HepG2 (cell line): Measurements from ENCODE around the gene GATAD2B. TPM values are rescaled to one million over a fixed set of nuclear protein-coding genes. Genes with fewer than 3 reads are reported as not detected.

ENCODE experiments used
- ATF1 ChIP-seq: IDR thresholded peaks from 2 replicates; pipeline ENCODE4 v1.6.1; 2016; ENCODE audit warnings: mild to moderate bottlenecking, control low read depth
- CBX2 ChIP-seq, 2 experiments: fragments of 200-600 bp in 1 of 2; sonication (generic); formaldehyde crosslinking in 1 of 2; IDR thresholded peaks; 2 replicates each; pipeline versions ENCODE4 v1.7.0 to v1.8.1; 2018 to 2022; ENCODE audit warnings: low read depth in 2 of 2, low read length in 1 of 2, mild to moderate bottlenecking in 1 of 2, missing genetic modification reagents in 1 of 2
- FOXA3 ChIP-seq: IDR thresholded peaks from 2 replicates; pipeline ENCODE4 v1.6.1; 2016; ENCODE audit warnings: missing genetic modification reagents, missing compliant biosample characterization
- GRHL1 ChIP-seq: sonication (generic); formaldehyde crosslinking; conservative IDR thresholded peaks from 2 replicates; pipeline ENCODE4 v1.8.0; 2022; ENCODE audit warnings: missing genetic modification reagents
- IKZF4 ChIP-seq: sonication (generic); formaldehyde crosslinking; IDR thresholded peaks from 2 replicates; pipeline ENCODE4 v1.5.1; 2020; ENCODE audit warnings: borderline replicate concordance, mild to moderate bottlenecking, low read depth, missing genetic modification reagents; ENCODE audit errors: not compliant biosample characterization
- IRF2 ChIP-seq: IDR thresholded peaks from 2 replicates; pipeline ENCODE4 v1.6.1; 2018; ENCODE audit warnings: missing genetic modification reagents, missing compliant biosample characterization
- MIER2 ChIP-seq: IDR thresholded peaks from 2 replicates; pipeline ENCODE4 v1.6.1; 2016; ENCODE audit warnings: missing biosample characterization, missing genetic modification reagents
- MYC ChIP-seq: sonication (generic); formaldehyde crosslinking; IDR thresholded peaks from 2 replicates; pipeline ENCODE4 v1.9.0; 2021; ENCODE audit warnings: missing genetic modification reagents, borderline replicate concordance
- PITX1 ChIP-seq: sonication (generic); formaldehyde crosslinking; IDR thresholded peaks from 2 replicates; pipeline ENCODE4 v1.5.1; 2020; ENCODE audit warnings: mild to moderate bottlenecking, missing genetic modification reagents
- POLR2G ChIP-seq: fragments of 200-400 bp; formaldehyde crosslinking; IDR thresholded peaks from 2 replicates; pipeline ENCODE4 v1.6.1; 2018; ENCODE audit warnings: mild to moderate bottlenecking, low read depth, low read length, moderate library complexity
- SOX13 ChIP-seq, 3 experiments: fragments of 450-650 bp in 1 of 3; sonication (generic) in 1 of 3; formaldehyde crosslinking in 1 of 3; IDR thresholded peaks in 2 of 3; conservative IDR thresholded peaks in 1 of 3; 2 replicates each; pipeline versions ENCODE4 v1.5.0 to v1.6.1; 2016 to 2020; ENCODE audit warnings: antibody characterized with exemption in 1 of 3, mild to moderate bottlenecking in 1 of 3, missing compliant biosample characterization in 1 of 3, missing genetic modification reagents in 1 of 3, moderate library complexity in 1 of 3
- STAT5B ChIP-seq: sonication (generic); formaldehyde crosslinking; IDR thresholded peaks from 2 replicates; pipeline ENCODE4 v1.4.0; 2020; ENCODE audit warnings: missing genetic modification reagents
- TEAD3 ChIP-seq: optimal IDR thresholded peaks from 2 replicates; pipeline ENCODE3; 2016; ENCODE audit warnings: borderline replicate concordance
- THYN1 ChIP-seq: sonication (generic); formaldehyde crosslinking; IDR thresholded peaks from 2 replicates; pipeline ENCODE4 v1.8.1; 2023; ENCODE audit warnings: low read depth, mild to moderate bottlenecking, moderate library complexity, missing genetic modification reagents, borderline replicate concordance
- TSC22D2 ChIP-seq: sonication (generic); formaldehyde crosslinking; IDR thresholded peaks from 2 replicates; pipeline ENCODE4 v1.5.1; 2020; ENCODE audit warnings: missing genetic modification reagents, mild to moderate bottlenecking, borderline replicate concordance
- ZFP1 ChIP-seq: IDR thresholded peaks from 2 replicates; pipeline ENCODE4 v1.6.1; 2016
- ZNF225 ChIP-seq: sonication (generic); formaldehyde crosslinking; IDR thresholded peaks from 2 replicates; pipeline ENCODE4 v1.4.0; 2020; ENCODE audit warnings: mild to moderate bottlenecking, missing genetic modification reagents
- ZNF430 ChIP-seq: sonication (generic); formaldehyde crosslinking; IDR thresholded peaks from 2 replicates; pipeline ENCODE4 v1.9.0; 2021; ENCODE audit warnings: mild to moderate bottlenecking, missing genetic modification reagents
- ZNF891 ChIP-seq: sonication (generic); formaldehyde crosslinking; IDR thresholded peaks from 2 replicates; pipeline ENCODE4 v1.5.0; 2020; ENCODE audit warnings: mild to moderate bottlenecking, missing genetic modification reagents
- polyA plus RNA-seq, 8 experiments: library from polyadenylated mRNA; depleted of rRNA in 3 of 8; stranded (reverse) in 7 of 8; unstranded in 1 of 8; fragments of >200 nt; fragmentation: Illumina TruSeq in 4 of 8; extraction: Trizol in 4 of 8; gene quantifications; 2 replicates each; pipeline versions ENCODE4 v1.2.1 to v1.2.3, GENCODE V29; 2011 to 2016; ENCODE audit warnings: low read depth in 4 of 8, missing spikeins in 1 of 8, mixed read lengths in 1 of 8; ENCODE audit not compliant: insufficient read depth in 1 of 8
- total RNA-seq, 5 experiments: library from RNA; depleted of rRNA; stranded (reverse); fragments of >200 nt; fragmentation: Illumina TruSeq; extraction: Trizol; gene quantifications; 2 replicates each; pipeline ENCODE4 v1.2.3, GENCODE V29; 2016; ENCODE audit warnings: low read depth in 1 of 5
- TF ChIP-seq, protein P1 (sequence below): sonication (generic); formaldehyde crosslinking; IDR thresholded peaks from 2 replicates; pipeline ENCODE4 v1.4.0; 2020; ENCODE audit warnings: missing genetic modification reagents
- TF ChIP-seq, protein P2 (sequence below): sonication (generic); formaldehyde crosslinking; IDR thresholded peaks from 2 replicates; pipeline ENCODE4 v1.4.0; 2020; ENCODE audit warnings: low read depth, mild to moderate bottlenecking, missing genetic modification reagents
- TF ChIP-seq, protein P3 (sequence below): sonication (generic); formaldehyde crosslinking; conservative IDR thresholded peaks from 2 replicates; pipeline ENCODE4 v1.8.1; 2023; ENCODE audit warnings: missing genetic modification reagents
- TF ChIP-seq, protein P4 (sequence below): sonication (generic); formaldehyde crosslinking; IDR thresholded peaks from 2 replicates; pipeline ENCODE4 v1.8.1; 2023; ENCODE audit warnings: mild to moderate bottlenecking, missing genetic modification reagents

The GATAD2B gene
- total and polyA plus RNA-seq, 2 of the 13 experiments (the other 11 are each of a cell fraction or from before 2014, with no cell fraction given): 3.2 to 5.2 TPM

GRCh38 chr1:153922972-153923925 is at the start of gene GATAD2B (continued):
- TF ChIP-seq, protein P1, sequence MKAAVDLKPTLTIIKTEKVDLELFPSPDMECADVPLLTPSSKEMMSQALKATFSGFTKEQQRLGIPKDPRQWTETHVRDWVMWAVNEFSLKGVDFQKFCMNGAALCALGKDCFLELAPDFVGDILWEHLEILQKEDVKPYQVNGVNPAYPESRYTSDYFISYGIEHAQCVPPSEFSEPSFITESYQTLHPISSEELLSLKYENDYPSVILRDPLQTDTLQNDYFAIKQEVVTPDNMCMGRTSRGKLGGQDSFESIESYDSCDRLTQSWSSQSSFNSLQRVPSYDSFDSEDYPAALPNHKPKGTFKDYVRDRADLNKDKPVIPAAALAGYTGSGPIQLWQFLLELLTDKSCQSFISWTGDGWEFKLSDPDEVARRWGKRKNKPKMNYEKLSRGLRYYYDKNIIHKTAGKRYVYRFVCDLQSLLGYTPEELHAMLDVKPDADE (CRISPR knock-in tag): no peak
- no peak for TF ChIP-seq IKZF4
- TF ChIP-seq ZFP1: no peak; the same call in 1 of the 2 replicates
- no peak for TF ChIP-seq ZNF430 (CRISPR knock-in tag)
- TF ChIP-seq, protein P2, sequence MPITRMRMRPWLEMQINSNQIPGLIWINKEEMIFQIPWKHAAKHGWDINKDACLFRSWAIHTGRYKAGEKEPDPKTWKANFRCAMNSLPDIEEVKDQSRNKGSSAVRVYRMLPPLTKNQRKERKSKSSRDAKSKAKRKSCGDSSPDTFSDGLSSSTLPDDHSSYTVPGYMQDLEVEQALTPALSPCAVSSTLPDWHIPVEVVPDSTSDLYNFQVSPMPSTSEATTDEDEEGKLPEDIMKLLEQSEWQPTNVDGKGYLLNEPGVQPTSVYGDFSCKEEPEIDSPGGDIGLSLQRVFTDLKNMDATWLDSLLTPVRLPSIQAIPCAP: no peak
- no peak; the same call in 1 of the 2 replicates for TF ChIP-seq FOXA3 (CRISPR knock-in tag)
- TF ChIP-seq ZNF225 (CRISPR knock-in tag): no peak
- TF ChIP-seq CBX2 (IDR thresholded peaks at IDR 0.05; ENCODE audit: low read depth, low read length): peak; percentile 99
- TF ChIP-seq CBX2 (CRISPR knock-in tag; IDR thresholded peaks at IDR 0.05; ENCODE audit: low read depth): no peak
- TF ChIP-seq, protein P3, sequence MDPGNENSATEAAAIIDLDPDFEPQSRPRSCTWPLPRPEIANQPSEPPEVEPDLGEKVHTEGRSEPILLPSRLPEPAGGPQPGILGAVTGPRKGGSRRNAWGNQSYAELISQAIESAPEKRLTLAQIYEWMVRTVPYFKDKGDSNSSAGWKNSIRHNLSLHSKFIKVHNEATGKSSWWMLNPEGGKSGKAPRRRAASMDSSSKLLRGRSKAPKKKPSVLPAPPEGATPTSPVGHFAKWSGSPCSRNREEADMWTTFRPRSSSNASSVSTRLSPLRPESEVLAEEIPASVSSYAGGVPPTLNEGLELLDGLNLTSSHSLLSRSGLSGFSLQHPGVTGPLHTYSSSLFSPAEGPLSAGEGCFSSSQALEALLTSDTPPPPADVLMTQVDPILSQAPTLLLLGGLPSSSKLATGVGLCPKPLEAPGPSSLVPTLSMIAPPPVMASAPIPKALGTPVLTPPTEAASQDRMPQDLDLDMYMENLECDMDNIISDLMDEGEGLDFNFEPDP (CRISPR knock-in tag): no peak
- no peak for TF ChIP-seq ATF1 (CRISPR knock-in tag)
- no peak for TF ChIP-seq THYN1 (CRISPR knock-in tag)
- TF ChIP-seq ZNF891 (CRISPR knock-in tag): no peak
- peak; percentile 47; the same call in 1 of the 2 replicates for TF ChIP-seq IRF2 (CRISPR knock-in tag)
- no peak for TF ChIP-seq GRHL1
- no peak for TF ChIP-seq TSC22D2 (CRISPR knock-in tag)
- TF ChIP-seq POLR2G: peak; percentile 75
- TF ChIP-seq MYC (CRISPR knock-in tag): peak; percentile 24; the same call in 1 of the 2 replicates
- no peak for TF ChIP-seq TEAD3 (CRISPR knock-in tag)
- peak; percentile 13; the same call in 1 of the 2 replicates for TF ChIP-seq PITX1 (CRISPR knock-in tag)
- no peak for TF ChIP-seq SOX13 (IDR thresholded peaks at IDR 0.05)
- TF ChIP-seq SOX13 (CRISPR knock-in tag; conservative IDR thresholded peaks at IDR 0.05 in 1 of 2, IDR thresholded peaks at IDR 0.05 in 1 of 2): no peak
- TF ChIP-seq, protein P4, sequence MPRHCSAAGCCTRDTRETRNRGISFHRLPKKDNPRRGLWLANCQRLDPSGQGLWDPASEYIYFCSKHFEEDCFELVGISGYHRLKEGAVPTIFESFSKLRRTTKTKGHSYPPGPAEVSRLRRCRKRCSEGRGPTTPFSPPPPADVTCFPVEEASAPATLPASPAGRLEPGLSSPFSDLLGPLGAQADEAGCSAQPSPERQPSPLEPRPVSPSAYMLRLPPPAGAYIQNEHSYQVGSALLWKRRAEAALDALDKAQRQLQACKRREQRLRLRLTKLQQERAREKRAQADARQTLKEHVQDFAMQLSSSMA (CRISPR knock-in tag): peak; percentile 67; the same call in 1 of the 2 replicates
- no peak for TF ChIP-seq MIER2
- TF ChIP-seq STAT5B (CRISPR knock-in tag): no peak
